ENCODE results near the gene ERC2.

ERC2 gene

GRCh38 chr3:55492976-55493375 is 975.3 kb downstream of the ERC2 start:
- Histone ChIP-seq H3K4me1 (ENCODE audit: control insufficient read depth, low read depth, low read length) (peaks cover 7% of the 10 kb centered on the region), H3K36me3 (ENCODE audit: control insufficient read depth, low read depth, low read length) (no peaks in the 10 kb centered on the region), H3K27me3 (ENCODE audit: control insufficient read depth, insufficient read depth, low read length) (peaks cover 48% of the 10 kb centered on the region), H3K4me3 (ENCODE audit: low read length) (no peak overlapping the region), H3K9me3 (ENCODE audit: control insufficient read depth, low read depth, low read length) (no peaks in the 10 kb centered on the region), H3K27ac (ENCODE audit: low read length) (no peak overlapping the region), H3K9ac (ENCODE audit: low read length) (no peak overlapping the region)

GRCh38 chr3:55491296-55491816 is 976.9 kb downstream of the ERC2 start:
- Histone ChIP-seq H3K27me3 (ENCODE audit: control insufficient read depth, insufficient read depth, low read length) (peaks cover 63% of the 10 kb centered on the region), H3K27ac (ENCODE audit: low read length) (no peak overlapping the region), H3K36me3 (ENCODE audit: control insufficient read depth, low read depth, low read length) (no peaks in the 10 kb centered on the region), H3K4me3 (ENCODE audit: low read length) (no peak overlapping the region), H3K9me3 (ENCODE audit: control insufficient read depth, low read depth, low read length) (no peaks in the 10 kb centered on the region), H3K9ac (ENCODE audit: low read length) (no peak overlapping the region), H3K4me1 (ENCODE audit: control insufficient read depth, low read depth, low read length) (peaks cover 7% of the 10 kb centered on the region)

- Histone ChIP-seq H3K4me1 (ENCODE audit: control insufficient read depth, low read depth, low read length) (peaks cover 13% of the 10 kb centered on the region), H3K4me3 (ENCODE audit: low read length) (peak overlapping the region; percentile 88), H3K9ac (ENCODE audit: low read length) (no peak overlapping the region), H3K9me3 (ENCODE audit: control insufficient read depth, low read depth, low read length) (no peaks in the 10 kb centered on the region), H3K27ac (ENCODE audit: low read length) (no peak overlapping the region), H3K36me3 (ENCODE audit: control insufficient read depth, low read depth, low read length) (no peaks in the 10 kb centered on the region), H3K27me3 (ENCODE audit: control insufficient read depth, insufficient read depth, low read length) (peaks cover 73% of the 10 kb centered on the region)
Observed at GRCh38 chr3:55490276-55490913, 977.9 kb downstream of the ERC2 start.

DNA sequence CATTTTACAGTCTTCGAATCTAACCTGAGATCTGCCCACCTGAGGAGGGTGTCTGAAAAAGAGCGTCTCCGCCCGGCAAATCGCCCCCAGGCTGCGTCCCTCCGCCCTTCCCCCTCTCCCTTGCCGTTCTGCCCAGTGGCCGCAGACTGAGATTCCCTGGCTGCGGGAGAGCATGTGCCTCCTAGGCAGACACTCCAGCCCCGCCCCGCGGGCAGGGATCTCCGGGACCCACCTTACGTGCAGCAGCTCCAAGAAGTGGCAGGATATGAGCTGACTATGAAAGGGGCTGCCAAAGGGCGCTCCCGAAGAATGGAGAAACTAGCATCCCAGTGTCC is 978.5 kb downstream of the ERC2 start:
- H3K27me3 ChIP-seq (ENCODE audit: control insufficient read depth, insufficient read depth, low read length): peaks cover 77% of the 10 kb centered on the region
- H3K4me3 ChIP-seq (ENCODE audit: low read length): peak overlapping the region; percentile 88
- H3K36me3 ChIP-seq (ENCODE audit: control insufficient read depth, low read depth, low read length): no peaks in the 10 kb centered on the region
- H3K4me1 ChIP-seq (ENCODE audit: control insufficient read depth, low read depth, low read length): peaks cover 15% of the 10 kb centered on the region
- no peaks in the 10 kb centered on the region for H3K9me3 ChIP-seq (ENCODE audit: control insufficient read depth, low read depth, low read length)
- no peak overlapping the region for H3K27ac ChIP-seq (ENCODE audit: low read length)
- peak overlapping the region; percentile 5 for H3K9ac ChIP-seq (ENCODE audit: low read length)

- Histone ChIP-seq H3K27ac (ENCODE audit: low read length) (no peak overlapping the region), H3K9me3 (ENCODE audit: control insufficient read depth, low read depth, low read length) (no peaks in the 10 kb centered on the region), H3K36me3 (ENCODE audit: control insufficient read depth, low read depth, low read length) (no peaks in the 10 kb centered on the region), H3K9ac (ENCODE audit: low read length) (no peak overlapping the region), H3K27me3 (ENCODE audit: control insufficient read depth, insufficient read depth, low read length) (peaks cover 89% of the 10 kb centered on the region), H3K4me3 (ENCODE audit: low read length) (peak overlapping the region; percentile 88), H3K4me1 (ENCODE audit: control insufficient read depth, low read depth, low read length) (peaks cover 18% of the 10 kb centered on the region)
Observed at GRCh38 chr3:55488398-55489055, 979.7 kb downstream of the ERC2 start.

DNA sequence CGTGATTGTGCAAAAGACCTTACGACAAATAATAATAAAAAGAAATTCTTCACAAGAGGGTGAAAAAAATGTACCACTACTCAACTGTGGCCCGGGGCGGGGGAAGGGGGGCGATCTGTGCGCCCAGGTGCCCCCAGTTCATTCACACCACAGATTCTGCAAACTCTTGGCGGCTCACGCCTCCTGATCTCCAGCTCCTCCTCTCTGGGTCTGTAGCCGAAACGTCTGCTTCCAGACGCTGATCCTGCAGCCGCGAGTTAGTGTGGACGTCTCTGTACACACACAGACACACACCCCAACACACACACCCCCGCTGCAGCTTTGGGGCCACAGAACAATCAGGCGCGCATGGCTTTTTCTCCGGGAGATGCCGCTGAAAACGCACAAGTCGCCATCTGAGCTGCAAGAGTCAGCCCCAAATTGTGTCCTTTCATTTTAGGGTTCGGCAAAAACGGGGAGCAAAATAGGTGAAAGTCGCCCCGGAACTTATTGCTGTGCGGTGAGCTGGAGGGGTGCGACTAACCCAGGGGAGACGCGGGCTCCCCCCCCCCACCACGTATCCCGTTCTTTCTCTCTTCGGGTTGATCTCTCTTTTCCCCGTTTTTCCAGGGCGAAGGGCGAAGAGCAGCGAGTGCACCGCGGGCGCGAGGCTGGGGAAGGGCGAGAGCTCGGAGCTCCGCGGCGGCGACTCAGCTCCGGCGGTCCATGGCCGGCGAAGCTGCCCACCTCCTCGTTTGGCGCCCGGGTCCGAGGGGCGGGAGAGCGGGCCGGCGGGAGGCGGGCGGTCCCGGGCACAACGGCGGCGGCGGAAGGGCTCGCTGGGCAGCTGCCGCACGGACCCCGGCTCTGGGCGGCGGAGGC is 980.7 kb downstream of the ERC2 start:
- peak overlapping the region; percentile 88 for H3K4me3 ChIP-seq (ENCODE audit: low read length)
- no peaks in the 10 kb centered on the region for H3K36me3 ChIP-seq (ENCODE audit: control insufficient read depth, low read depth, low read length)
- no peaks in the 10 kb centered on the region for H3K9me3 ChIP-seq (ENCODE audit: control insufficient read depth, low read depth, low read length)
- peak overlapping the region; percentile 41 for H3K9ac ChIP-seq (ENCODE audit: low read length)
- H3K27me3 ChIP-seq (ENCODE audit: control insufficient read depth, insufficient read depth, low read length): peaks cover 93% of the 10 kb centered on the region
- no peak overlapping the region for H3K27ac ChIP-seq (ENCODE audit: low read length)
- H3K4me1 ChIP-seq (ENCODE audit: control insufficient read depth, low read depth, low read length): peaks cover 21% of the 10 kb centered on the region

GRCh38 chr3:55486857-55487380 is 981.3 kb downstream of the ERC2 start, which contains the start of gene WNT5A:
Gene WNT5A, minus strand, starts transcription at chr3:55487306. Its CDS starts 321 bp downstream, at chr3:55486985.
- H3K36me3 ChIP-seq (ENCODE audit: control insufficient read depth, low read depth, low read length): no peaks in the 10 kb centered on the region
- peak within 1 kb of the TSS; percentile 41 for H3K9ac ChIP-seq (ENCODE audit: low read length)
- H3K27me3 ChIP-seq (ENCODE audit: control insufficient read depth, insufficient read depth, low read length): peaks cover 94% of the 10 kb centered on the region
- H3K4me1 ChIP-seq (ENCODE audit: control insufficient read depth, low read depth, low read length): peaks cover 21% of the 10 kb centered on the region
- H3K27ac ChIP-seq (ENCODE audit: low read length): no peak within 1 kb of the TSS
- no peaks in the 10 kb centered on the region for H3K9me3 ChIP-seq (ENCODE audit: control insufficient read depth, low read depth, low read length)
- peak within 1 kb of the TSS; percentile 88 for H3K4me3 ChIP-seq (ENCODE audit: low read length)

- H3K27me3 ChIP-seq (ENCODE audit: control insufficient read depth, insufficient read depth, low read length): peaks cover 94% of the 10 kb centered on the region
Observed at GRCh38 chr3:55486101-55486856, 982.0 kb downstream of the ERC2 start.

DNA sequence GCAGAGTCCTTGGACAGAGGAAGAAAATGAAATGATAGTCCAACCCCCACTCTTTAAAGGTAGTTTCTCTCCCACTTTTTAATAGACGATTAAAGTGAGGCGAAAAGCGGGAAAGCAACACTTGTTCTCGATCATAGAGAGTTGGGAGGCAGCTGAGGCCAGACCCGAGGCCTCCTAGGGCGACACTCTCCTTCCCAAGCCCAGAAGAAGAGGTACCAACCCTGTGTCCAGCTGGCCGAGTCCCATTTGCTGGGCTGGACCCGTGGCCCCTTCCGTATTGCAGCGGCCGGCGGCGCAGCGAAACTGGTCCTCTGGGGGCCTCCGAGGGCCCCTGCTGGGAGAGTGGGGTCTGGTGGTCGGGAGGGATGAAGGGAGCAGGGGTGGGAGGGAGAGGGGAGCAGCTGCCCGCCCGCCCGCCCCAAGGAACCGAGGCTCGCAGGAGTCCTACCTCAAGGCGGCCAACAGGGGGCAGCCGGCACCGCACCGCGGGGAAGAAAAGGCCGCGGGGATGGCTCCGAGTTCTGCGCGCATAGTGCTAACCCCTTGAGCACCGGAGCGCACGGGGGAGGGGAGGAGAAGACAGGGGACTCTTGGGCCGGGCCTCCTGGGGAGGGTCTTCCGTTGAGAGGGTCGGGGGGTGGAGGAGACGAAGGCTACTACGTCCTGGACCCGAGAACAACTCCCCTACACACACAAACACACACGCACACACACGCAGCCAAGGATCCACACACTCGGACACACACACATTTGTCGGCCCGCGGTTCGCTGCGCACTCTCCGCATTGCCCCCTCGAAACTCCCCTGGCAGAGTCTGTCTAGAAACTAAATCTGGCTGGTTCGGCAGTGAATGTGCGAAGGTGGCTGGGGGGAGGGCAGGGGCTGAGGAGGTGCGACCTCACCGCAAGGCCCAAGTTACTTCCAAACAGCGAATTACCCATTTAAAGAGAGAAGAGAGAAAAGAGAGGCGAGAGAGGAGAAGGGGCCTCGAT is 983.2 kb downstream of the ERC2 start:
- Histone ChIP-seq H3K4me1 (ENCODE audit: control insufficient read depth, low read depth, low read length) (peaks cover 21% of the 10 kb centered on the region), H3K27ac (ENCODE audit: low read length) (no peak overlapping the region), H3K4me3 (ENCODE audit: low read length) (peak overlapping the region; percentile 88), H3K27me3 (ENCODE audit: control insufficient read depth, insufficient read depth, low read length) (peaks cover 94% of the 10 kb centered on the region), H3K9me3 (ENCODE audit: control insufficient read depth, low read depth, low read length) (no peaks in the 10 kb centered on the region), H3K9ac (ENCODE audit: low read length) (peak overlapping the region; percentile 41), H3K36me3 (ENCODE audit: control insufficient read depth, low read depth, low read length) (no peaks in the 10 kb centered on the region)

More at GRCh38 chr3:55486101-55486856, 982.0 kb downstream of the ERC2 start:
- Histone ChIP-seq H3K9ac (ENCODE audit: low read length) (peak overlapping the region; percentile 41), H3K4me3 (ENCODE audit: low read length) (peak overlapping the region; percentile 88), H3K27ac (ENCODE audit: low read length) (no peak overlapping the region), H3K9me3 (ENCODE audit: control insufficient read depth, low read depth, low read length) (no peaks in the 10 kb centered on the region), H3K4me1 (ENCODE audit: control insufficient read depth, low read depth, low read length) (peaks cover 21% of the 10 kb centered on the region), H3K36me3 (ENCODE audit: control insufficient read depth, low read depth, low read length) (no peaks in the 10 kb centered on the region)

DNA sequence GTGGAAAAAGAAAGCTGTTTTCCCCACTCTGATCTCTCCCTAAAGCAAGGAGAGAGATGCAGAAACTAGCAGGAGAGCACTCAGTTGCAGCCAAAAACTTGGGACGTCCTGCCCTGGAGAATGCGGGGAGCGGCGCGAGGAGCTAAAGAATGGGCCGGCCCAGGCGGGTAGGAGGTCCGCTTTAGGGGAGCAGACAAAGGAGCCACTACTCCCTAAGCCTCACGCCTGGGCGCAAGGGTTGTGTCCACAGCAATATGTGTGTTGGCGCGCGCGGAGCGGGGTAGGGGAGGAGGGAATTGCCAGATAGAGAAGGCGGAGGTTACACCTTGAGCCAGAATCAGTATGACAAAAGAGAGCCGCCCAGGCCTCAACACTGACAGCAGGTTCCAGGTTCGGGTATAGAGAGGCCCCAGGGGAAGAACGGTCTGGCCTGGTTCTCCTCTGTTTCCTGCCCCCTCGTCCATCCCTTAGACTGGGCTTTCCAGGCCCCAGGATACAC is 984.0 kb downstream of the ERC2 start:
- no peak overlapping the region for H3K9ac ChIP-seq (ENCODE audit: low read length)
- peaks cover 15% of the 10 kb centered on the region for H3K4me1 ChIP-seq (ENCODE audit: control insufficient read depth, low read depth, low read length)
- no peaks in the 10 kb centered on the region for H3K9me3 ChIP-seq (ENCODE audit: control insufficient read depth, low read depth, low read length)
- H3K27me3 ChIP-seq (ENCODE audit: control insufficient read depth, insufficient read depth, low read length): peaks cover 94% of the 10 kb centered on the region
- no peak overlapping the region for H3K27ac ChIP-seq (ENCODE audit: low read length)
- peak overlapping the region; percentile 76 for H3K4me3 ChIP-seq (ENCODE audit: low read length)
- no peaks in the 10 kb centered on the region for H3K36me3 ChIP-seq (ENCODE audit: control insufficient read depth, low read depth, low read length)

Data from iPS-18a (cell line).